IPS-18c (cell line): ENCODE data around the gene NIM1K.
"Not testable (repeated sequence)": the region's sequence is repeated elsewhere in the genome, so short reads cannot be mapped to it uniquely, and the experiment has no call there.

Source experiments
- H3K4me3 ChIP-seq: 2 replicates; pipeline ENCODE4 v1.7.0; 2013; ENCODE audit warnings: low read depth, mild to moderate bottlenecking, low read length, moderate library complexity; ENCODE audit not compliant: insufficient read depth
- H3K9me3 ChIP-seq: one replicate; pipeline ENCODE4 v1.6.1; 2013; ENCODE audit warnings: mild to moderate bottlenecking, low read length, moderate library complexity; ENCODE audit not compliant: control insufficient read depth, insufficient read depth

The NIM1K gene

DNA sequence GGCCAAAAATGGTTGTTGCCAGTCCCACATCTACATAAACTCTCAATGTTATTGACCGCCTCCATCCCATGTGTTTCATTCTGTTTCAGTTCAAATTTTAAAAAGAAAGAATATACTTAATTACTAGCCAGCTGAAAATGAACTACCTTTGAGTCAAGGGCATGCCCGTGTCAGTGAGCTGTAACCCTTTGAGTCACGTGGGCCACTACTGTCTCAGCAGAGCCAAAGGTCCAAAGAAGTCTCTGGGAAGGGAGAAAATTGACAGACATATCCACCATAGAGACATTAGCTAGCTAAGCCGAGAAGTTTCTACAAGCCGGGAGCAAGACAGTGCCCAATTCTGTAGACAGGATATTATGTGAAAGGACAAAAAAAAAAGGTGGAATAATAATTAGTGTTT lies 59.7 kb downstream of the NIM1K start:
- no peak overlapping the region for H3K4me3 ChIP-seq
- no peaks in the 10 kb centered on the region for H3K9me3 ChIP-seq

DNA sequence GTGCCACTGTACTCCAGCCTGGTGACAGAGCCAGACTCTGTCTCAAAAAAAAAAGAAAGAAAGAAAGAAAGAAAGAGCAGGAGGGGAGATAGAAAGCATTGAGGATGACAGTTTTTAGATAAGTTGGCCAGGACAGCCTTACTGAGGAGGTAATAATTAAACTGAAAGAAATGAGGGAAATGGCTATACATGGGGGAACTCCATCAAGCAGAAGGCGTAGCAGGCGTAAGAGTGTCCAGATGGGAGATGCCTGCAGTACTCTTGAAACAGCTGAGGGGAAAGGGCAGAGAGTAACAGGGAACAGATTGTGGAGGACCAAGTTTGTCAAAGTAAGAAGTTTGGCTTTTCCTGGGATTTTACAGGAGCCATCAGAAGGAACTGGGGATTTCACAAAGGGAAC lies 63.7 kb downstream of the NIM1K start:
- Histone ChIP-seq H3K9me3 (peaks cover 2% of the 10 kb centered on the region), H3K4me3 (no peak overlapping the region)

GRCh38 chr5:43256261-43256966 lies 64.4 kb downstream of the NIM1K start:
- Histone ChIP-seq H3K4me3 (no peak overlapping the region), H3K9me3 (peaks cover 2% of the 10 kb centered on the region)

GRCh38 chr5:43258116-43258515 lies 66.1 kb downstream of the NIM1K start:
- H3K4me3 ChIP-seq = no peak overlapping the region
- H3K9me3 ChIP-seq = peaks cover 2% of the 10 kb centered on the region

- H3K9me3 ChIP-seq, H3K4me3 ChIP-seq: not testable (repeated sequence)
These were observed 70.2 kb downstream of the NIM1K start for GRCh38 chr5:43262269-43262668.

- Histone ChIP-seq H3K9me3 (no peaks in the 10 kb centered on the region), H3K4me3 (no peak overlapping the region)
These were observed 76.3 kb downstream of the NIM1K start for GRCh38 chr5:43268188-43268820.

DNA sequence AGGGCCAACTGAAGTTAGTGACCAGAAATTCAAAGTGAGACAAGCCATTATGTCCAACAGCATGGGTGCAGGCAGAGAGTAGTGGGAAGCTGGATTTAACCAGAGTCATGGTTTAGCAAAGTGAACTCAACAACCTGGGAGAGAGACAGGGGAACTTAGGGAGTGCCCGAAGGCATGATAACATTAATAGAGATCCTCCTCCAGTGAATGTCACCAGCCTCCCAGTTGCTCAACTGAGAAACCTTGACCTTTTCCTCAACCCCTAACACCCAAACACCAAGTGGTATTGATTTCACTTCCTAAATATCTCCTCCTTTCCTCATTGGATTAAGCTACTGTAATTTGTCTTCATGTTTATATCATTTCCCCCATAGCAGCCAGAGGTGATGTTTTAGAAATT lies 78.6 kb downstream of the NIM1K start:
- H3K9me3 ChIP-seq = no peaks in the 10 kb centered on the region
- H3K4me3 ChIP-seq = no peak overlapping the region

GRCh38 chr5:43273552-43273951 lies 81.5 kb downstream of the NIM1K start:
- Histone ChIP-seq H3K4me3 (no peak overlapping the region), H3K9me3 (no peaks in the 10 kb centered on the region)

DNA sequence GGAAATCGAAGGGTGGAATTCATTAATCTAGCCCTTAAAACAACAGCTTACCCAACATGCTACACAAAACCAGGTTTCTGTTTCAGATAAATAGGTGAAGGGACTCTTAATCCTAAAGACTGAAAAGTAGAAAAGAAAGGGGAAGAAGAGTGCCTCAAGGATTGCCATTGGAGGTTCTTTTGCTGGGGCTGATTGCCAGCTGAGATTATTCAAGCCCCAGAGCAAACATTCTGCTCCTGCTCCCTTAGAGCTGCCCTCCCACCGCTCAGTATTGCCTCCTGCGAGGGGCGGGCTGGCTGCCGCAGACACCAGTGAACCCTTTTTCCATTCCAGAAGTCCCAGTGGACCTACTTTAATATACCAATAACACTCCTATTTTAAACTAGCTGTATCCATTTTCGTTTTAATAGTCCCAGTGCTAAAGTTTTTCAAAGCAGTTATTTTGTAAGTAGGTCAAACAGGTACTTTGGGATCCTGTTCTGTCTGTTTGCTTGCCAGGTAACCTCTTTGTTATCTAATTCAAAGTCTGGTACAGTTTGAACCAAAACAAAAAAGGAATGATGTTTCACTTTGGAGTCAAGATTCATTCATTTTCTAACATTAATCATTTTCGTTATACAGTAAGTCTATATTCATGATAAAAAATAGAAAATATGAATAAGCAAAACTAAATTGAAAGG lies 82.5 kb downstream of the NIM1K start:
- Histone ChIP-seq H3K4me3 (no peak overlapping the region), H3K9me3 (no peaks in the 10 kb centered on the region)

DNA sequence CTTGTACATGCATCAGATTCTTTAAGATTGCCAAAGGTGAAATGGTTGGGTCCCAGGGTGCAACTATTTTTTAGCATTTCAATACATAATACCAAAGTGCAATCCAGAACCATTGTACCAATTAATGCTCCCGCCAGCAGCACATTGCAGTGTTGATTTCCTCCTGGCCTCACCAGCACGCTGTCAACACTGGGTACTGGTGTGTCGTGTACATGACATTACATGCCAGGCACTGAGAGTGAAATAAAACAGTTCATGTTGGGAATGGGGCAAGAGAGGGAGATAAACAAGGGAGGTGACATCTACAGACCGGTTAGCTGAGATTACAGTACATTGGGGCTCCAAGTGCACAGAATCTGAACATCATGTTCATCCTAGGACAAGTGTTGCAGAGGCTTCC lies 83.4 kb downstream of the NIM1K start:
- Histone ChIP-seq H3K9me3 (no peaks in the 10 kb centered on the region), H3K4me3 (no peak overlapping the region)

DNA sequence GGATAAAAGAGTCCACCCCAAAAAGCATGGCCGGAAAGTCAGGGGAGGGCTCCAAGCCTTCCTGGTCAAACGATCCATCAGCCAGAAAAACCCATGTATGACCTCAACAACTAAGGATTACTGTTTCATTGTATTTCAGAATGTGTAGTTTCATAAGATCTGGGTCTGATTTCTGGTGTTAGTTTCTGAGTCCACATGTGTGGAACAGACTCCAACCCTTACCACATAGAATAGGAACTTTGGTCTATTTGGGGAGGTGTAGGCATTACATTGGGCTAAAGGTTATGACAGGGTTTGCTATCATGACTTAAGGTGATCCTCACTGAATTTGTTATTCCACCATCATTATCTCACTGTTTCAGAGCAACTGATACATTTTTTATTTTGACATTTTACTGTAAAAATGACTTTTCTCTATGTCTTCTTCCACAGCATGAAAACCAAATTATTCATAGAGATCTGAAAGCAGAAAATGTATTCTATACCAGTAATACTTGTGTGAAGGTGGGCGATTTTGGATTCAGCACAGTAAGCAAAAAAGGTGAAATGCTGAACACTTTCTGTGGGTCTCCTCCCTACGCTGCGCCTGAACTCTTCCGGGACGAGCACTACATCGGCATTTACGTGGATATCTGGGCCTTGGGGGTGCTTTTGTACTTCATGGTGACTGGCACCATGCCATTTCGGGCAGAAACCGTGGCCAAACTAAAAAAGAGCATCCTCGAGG lies 87.7 kb downstream of the NIM1K start:
- Histone ChIP-seq H3K4me3 (no peak overlapping the region), H3K9me3 (no peaks in the 10 kb centered on the region)

DNA sequence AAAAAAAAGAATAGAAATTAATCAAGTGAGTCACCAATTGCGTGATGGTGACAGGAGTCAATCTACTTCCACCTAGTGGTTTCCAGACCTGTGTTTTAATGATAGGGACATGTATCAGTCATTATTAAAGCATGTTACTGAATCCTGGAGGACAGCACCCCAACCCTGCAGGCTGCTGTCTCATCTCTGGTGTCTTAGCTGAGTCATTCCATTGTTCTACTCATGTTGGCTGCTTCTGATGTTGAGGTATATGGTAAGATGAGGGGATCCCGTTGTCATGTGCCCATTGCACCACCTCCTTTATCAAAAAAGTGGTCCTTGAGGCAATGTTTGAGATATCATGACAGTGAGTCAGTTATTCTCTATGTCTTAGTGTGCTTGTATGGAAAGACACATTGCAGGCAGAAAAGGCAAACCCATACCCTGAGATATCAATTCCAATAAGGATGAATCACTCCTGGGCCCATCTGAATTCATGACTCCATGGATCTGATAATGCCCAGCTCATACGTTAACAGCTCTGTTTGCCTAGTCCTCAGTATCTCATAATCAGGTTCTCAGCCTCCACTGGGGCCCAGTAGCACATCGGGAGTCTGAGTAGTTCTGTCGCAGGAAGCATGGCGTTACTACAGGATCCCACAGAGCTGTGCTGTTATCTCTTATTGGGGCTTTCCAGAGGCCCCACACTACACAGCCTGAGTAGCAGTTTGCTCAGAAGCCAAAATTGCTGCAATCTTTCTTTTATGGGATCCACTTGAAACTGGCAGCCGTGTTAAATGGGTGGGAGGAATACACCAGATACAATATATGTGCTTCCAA lies 90.0 kb downstream of the NIM1K start:
- Histone ChIP-seq H3K9me3 (no peaks in the 10 kb centered on the region), H3K4me3 (no peak overlapping the region)

DNA sequence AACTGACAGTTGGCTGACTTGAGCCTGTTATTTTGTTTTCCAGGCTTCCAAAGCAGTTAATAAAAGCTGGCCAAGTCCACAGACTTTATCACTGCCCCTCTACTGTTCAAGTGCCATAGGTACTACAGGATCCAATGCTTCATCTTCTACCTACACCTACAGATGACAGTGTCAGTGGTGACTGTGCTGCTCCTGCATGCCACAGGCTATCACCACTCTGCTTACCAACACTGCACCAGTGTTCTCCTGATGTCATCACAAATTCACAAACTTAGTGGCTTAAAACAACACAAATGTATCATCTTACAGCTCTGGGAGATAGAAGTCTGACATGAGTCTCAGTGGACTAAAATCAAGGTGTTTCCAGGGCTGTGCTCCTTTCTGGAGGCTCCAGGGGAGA lies 94.6 kb downstream of the NIM1K start:
- Histone ChIP-seq H3K9me3 (no peaks in the 10 kb centered on the region), H3K4me3 (no peak overlapping the region)

GRCh38 chr5:43287493-43287892 lies 95.5 kb downstream of the NIM1K start:
- H3K9me3 ChIP-seq = no peaks in the 10 kb centered on the region

GRCh38 chr5:43288269-43288831 lies 96.3 kb downstream of the NIM1K start:
- Histone ChIP-seq H3K9me3 (no peaks in the 10 kb centered on the region), H3K4me3 (no peak overlapping the region)

More at GRCh38 chr5:43287493-43287892, 95.5 kb downstream of the NIM1K start:
- H3K4me3 ChIP-seq = no peak overlapping the region

GRCh38 chr5:43290726-43291125 lies 98.7 kb downstream of the NIM1K start:
- Histone ChIP-seq H3K9me3 (no peaks in the 10 kb centered on the region), H3K4me3 (no peak overlapping the region)

- no peaks in the 10 kb centered on the region for H3K9me3 ChIP-seq
- H3K4me3 ChIP-seq = no peak overlapping the region
These were observed 102.2 kb downstream of the NIM1K start for GRCh38 chr5:43294226-43294625.
